Measurements from ENCODE around the gene NUDT5.
"Not testable (repeated sequence)": the region's sequence is repeated elsewhere in the genome, so short reads cannot be mapped to it uniquely, and the experiment has no call there.

DNA sequence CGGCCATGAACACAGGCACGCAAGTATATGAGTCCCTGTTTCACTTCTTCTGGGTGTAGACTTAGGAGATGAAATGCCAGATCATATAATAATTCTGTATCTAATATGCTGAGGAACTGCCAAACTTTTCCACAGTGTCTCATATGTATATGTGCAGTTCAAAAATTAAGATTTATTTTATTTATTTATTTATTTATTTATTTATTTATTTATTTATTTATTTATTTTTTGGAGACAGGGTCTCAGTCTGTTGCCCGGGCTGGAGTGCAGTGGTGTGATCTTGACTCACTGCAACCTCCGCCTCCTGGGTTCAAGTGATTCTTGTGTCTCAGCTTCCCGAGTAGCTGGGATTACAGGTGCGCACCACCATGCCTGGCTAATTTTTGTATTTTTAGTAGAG is 24.2 kb downstream of the NUDT5 start:
- TF ChIP-seq, protein P1, sequence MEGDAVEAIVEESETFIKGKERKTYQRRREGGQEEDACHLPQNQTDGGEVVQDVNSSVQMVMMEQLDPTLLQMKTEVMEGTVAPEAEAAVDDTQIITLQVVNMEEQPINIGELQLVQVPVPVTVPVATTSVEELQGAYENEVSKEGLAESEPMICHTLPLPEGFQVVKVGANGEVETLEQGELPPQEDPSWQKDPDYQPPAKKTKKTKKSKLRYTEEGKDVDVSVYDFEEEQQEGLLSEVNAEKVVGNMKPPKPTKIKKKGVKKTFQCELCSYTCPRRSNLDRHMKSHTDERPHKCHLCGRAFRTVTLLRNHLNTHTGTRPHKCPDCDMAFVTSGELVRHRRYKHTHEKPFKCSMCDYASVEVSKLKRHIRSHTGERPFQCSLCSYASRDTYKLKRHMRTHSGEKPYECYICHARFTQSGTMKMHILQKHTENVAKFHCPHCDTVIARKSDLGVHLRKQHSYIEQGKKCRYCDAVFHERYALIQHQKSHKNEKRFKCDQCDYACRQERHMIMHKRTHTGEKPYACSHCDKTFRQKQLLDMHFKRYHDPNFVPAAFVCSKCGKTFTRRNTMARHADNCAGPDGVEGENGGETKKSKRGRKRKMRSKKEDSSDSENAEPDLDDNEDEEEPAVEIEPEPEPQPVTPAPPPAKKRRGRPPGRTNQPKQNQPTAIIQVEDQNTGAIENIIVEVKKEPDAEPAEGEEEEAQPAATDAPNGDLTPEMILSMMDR (IDR thresholded peaks at IDR 0.05): not testable (repeated sequence)
- not testable (repeated sequence) for TF ChIP-seq POLR2A (IDR thresholded peaks at IDR 0.05)

Data from body of pancreas (tissue), 4 donors.